SK-N-MC (cell line): ENCODE measurements around the gene ACTN1.

ENCODE experiments used
- EZH2 ChIP-seq: fragments of 200-600 bp; sonication (generic); IDR thresholded peaks from one replicate; pipeline ENCODE4 v1.6.1; 2017; ENCODE audit warnings: antibody characterized with exemption
- FOXP2 ChIP-seq: optimal IDR thresholded peaks from 2 replicates; pipeline ENCODE3; 2011; ENCODE audit warnings: mild to moderate bottlenecking, moderate library complexity; ENCODE audit not compliant: insufficient read depth; ENCODE audit errors: extremely low read length, control extremely low read depth
- POLR2AphosphoS5 ChIP-seq: IDR thresholded peaks from 2 replicates; pipeline ENCODE4 v1.6.1; 2012; ENCODE audit warnings: mild to moderate bottlenecking, low read depth, low read length, borderline replicate concordance

- TF ChIP-seq FOXP2 (no peak), EZH2 (no peak), POLR2AphosphoS5 (no peak)
Measured at GRCh38 chr14:68970736-68971135, 8.4 kb downstream of the ACTN1 start.
